ENCODE data around the gene FBXW2. TPM values are rescaled to one million over a fixed set of nuclear protein-coding genes. Genes with fewer than 3 reads are reported as not detected.

Gene FBXW2
- total RNA-seq, 6 experiments from 2014 or later, result 26.5 to 42.5 (median 35.6) TPM

DNA sequence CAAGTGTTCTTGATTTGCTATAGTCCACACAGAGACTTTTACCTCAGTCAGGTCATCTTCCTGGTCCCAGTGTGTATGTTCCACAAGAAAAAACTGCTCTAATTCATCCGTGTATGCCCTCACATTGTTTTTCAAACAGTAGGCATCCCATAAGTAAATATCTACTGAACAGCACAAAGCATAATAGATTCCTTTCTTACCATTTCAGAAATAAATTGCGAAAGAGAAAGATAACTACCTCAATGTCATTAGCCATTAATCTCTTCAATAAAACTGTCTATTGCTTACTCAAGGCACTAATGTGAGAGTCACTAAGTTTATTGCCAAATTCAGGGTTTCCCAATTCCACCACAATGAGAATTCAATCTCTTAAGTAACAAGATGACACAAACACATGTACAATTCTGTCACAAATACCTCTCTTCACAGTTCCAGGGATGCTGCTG lies 9.6 kb downstream of the FBXW2 start:
- peaks cover 0 to 50% (median 22%) of the 10 kb centered on the region in 4 donors for H3K4me1 ChIP-seq
- no peaks in the 10 kb centered on the region for H3K9me3 ChIP-seq
- no peak overlapping the region for H3K4me3 ChIP-seq
- peak overlapping the region in 2 of 3 donors; percentile 27 to 72 for H3K27ac ChIP-seq
- H3K27me3 ChIP-seq, result no peaks in the 10 kb centered on the region
- 42% methylated on average over 2 of the region's 2 CpGs for WGBS (ENCODE audit: insufficient coverage, low coverage, low lambda C conversion rate, missing lambda C conversion rate)
- no peak for DNase-seq
- TF ChIP-seq, protein P1, sequence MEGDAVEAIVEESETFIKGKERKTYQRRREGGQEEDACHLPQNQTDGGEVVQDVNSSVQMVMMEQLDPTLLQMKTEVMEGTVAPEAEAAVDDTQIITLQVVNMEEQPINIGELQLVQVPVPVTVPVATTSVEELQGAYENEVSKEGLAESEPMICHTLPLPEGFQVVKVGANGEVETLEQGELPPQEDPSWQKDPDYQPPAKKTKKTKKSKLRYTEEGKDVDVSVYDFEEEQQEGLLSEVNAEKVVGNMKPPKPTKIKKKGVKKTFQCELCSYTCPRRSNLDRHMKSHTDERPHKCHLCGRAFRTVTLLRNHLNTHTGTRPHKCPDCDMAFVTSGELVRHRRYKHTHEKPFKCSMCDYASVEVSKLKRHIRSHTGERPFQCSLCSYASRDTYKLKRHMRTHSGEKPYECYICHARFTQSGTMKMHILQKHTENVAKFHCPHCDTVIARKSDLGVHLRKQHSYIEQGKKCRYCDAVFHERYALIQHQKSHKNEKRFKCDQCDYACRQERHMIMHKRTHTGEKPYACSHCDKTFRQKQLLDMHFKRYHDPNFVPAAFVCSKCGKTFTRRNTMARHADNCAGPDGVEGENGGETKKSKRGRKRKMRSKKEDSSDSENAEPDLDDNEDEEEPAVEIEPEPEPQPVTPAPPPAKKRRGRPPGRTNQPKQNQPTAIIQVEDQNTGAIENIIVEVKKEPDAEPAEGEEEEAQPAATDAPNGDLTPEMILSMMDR (IDR thresholded peaks at IDR 0.05), result no peak
- no peak for TF ChIP-seq POLR2A (IDR thresholded peaks at IDR 0.05)
- H3K36me3 ChIP-seq, result peaks cover 0 to 5% (median 3%) of the 10 kb centered on the region in 4 donors
- ATAC-seq, result peak in 3 of 4 donors; percentile 37 to 62 (median 45)
- intact Hi-C loops (cut with DNase I), result no loop called here

DNA sequence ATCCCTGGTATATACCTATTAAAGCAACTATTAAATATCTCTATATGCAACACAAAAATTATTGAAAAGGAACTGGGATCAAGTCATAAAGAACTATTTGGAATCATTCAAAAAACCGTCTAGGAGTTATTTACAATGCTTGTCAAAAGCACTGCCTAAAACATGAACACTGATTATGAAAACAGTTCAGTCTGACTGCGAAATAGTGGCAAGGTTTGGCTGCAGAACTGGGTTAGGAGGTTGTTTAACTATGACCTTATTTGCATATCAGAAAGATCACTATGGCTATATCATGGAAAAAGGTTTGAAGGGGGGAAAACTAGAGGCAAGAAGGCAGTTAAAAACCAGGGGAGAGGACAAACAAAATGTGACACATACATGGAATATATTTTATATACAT lies 12.0 kb downstream of the FBXW2 start:
- H3K27me3 ChIP-seq, result no peaks in the 10 kb centered on the region
- 22% methylated on average over 2 of the region's 2 CpGs for WGBS (ENCODE audit: insufficient coverage, low coverage, low lambda C conversion rate, missing lambda C conversion rate)
- peak overlapping the region in 2 of 3 donors; percentile 59 to 88 for H3K27ac ChIP-seq
- H3K4me1 ChIP-seq, result peaks cover 0 to 60% (median 25%) of the 10 kb centered on the region in 4 donors
- no peak for TF ChIP-seq POLR2A (IDR thresholded peaks at IDR 0.05)
- TF ChIP-seq, protein P1 (IDR thresholded peaks at IDR 0.05), result no peak
- peaks cover 0 to 14% (median 5%) of the 10 kb centered on the region in 4 donors for H3K36me3 ChIP-seq
- intact Hi-C loops (cut with DNase I), result no loop called here
- no peaks in the 10 kb centered on the region for H3K9me3 ChIP-seq
- DNase-seq, result peak in 1 of 3 donors; percentile 69
- ATAC-seq, result peak; percentile 67 to 82 (median 77)
- no peak overlapping the region for H3K4me3 ChIP-seq

DNA sequence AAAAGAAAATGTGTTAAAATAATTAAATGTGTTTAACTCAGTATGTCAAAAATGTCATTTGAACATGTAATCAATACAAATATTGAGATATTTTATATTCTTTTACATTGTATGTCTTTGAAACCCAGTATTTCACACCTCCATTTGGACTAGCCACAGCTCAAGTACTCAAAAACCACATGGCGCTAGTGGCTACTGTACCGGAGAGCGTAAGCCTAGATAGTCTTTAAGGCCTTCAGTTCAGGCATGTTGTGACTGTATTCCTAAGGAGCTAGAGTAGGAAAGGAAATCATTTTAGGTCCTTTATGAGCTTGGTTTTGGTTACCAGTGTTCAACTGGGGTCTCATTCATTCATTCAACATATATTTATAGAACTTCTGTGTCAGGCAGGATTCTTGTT lies 12.8 kb downstream of the FBXW2 start:
- intact Hi-C loops (cut with DNase I), result no loop called here
- WGBS (ENCODE audit: insufficient coverage, low coverage, low lambda C conversion rate, missing lambda C conversion rate), result 79% methylated on average over 3 of the region's 3 CpGs
- no peak for DNase-seq
- Histone ChIP-seq H3K36me3 (peaks cover 0 to 22% (median 4%) of the 10 kb centered on the region in 4 donors), H3K27me3 (no peaks in the 10 kb centered on the region), H3K27ac (peak overlapping the region in 2 of 3 donors; percentile 59 to 88), H3K9me3 (no peaks in the 10 kb centered on the region), H3K4me1 (peaks cover 0 to 60% (median 25%) of the 10 kb centered on the region in 4 donors), H3K4me3 (no peak overlapping the region)
- TF ChIP-seq, protein P1 (IDR thresholded peaks at IDR 0.05), result no peak
- TF ChIP-seq POLR2A (IDR thresholded peaks at IDR 0.05), result no peak
- no peak for ATAC-seq

DNA sequence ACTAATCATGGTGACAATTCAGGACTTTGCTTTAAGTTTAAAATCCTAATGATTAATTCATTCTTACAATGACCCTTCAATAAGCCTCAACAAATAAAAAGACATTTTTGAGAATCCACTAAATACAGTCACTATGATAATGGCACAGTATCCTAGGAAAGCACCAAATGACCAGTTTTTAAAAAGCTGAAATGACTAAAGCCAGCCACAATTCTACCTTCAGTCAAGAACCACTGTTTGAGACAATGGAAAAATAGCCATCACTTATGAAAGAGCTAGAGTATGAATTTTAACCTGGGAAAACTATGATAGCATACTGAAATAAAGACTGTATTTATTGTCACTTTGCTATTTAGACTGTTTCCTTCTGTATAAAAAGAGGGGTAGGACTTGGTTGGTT lies 14.0 kb downstream of the FBXW2 start:
- Histone ChIP-seq H3K36me3 (peaks cover 0 to 32% (median 2%) of the 10 kb centered on the region in 4 donors), H3K4me1 (peaks cover 0 to 58% (median 25%) of the 10 kb centered on the region in 4 donors), H3K27me3 (no peaks in the 10 kb centered on the region), H3K9me3 (no peaks in the 10 kb centered on the region), H3K4me3 (peak overlapping the region in 1 of 3 donors; percentile 7), H3K27ac (peak overlapping the region in 2 of 3 donors; percentile 59 to 88)
- DNase-seq (no peak), ATAC-seq (no peak)
- intact Hi-C loops (cut with DNase I), result no loop called here
- TF ChIP-seq, protein P1 (IDR thresholded peaks at IDR 0.05), result no peak
- no peak for TF ChIP-seq POLR2A (IDR thresholded peaks at IDR 0.05)
